Sigmoid colon (tissue), 7 donors: ENCODE results near the gene COL1A2. TPM values are rescaled to one million over a fixed set of nuclear protein-coding genes. Genes with fewer than 3 reads are reported as not detected.

ENCODE experiments used
- DNase-seq: peaks from one replicate; pipeline ENCODE4 v3.0.0-alpha.2; 2019
- H3K27ac ChIP-seq, 4 donors: fragments of 200-600 bp; sonication (generic); one replicate each; pipeline ENCODE4 v1.5.1; 2016 to 2019; ENCODE audit warnings: mild to moderate bottlenecking in 1 of 4
- H3K27me3 ChIP-seq, 3 donors: fragments of 200-600 bp; sonication (generic); one replicate each; pipeline ENCODE4 v1.5.1; 2019; ENCODE audit warnings: mild to moderate bottlenecking in 1 of 3
- H3K36me3 ChIP-seq, 4 donors: fragments of 200-600 bp; sonication (generic); one replicate each; pipeline ENCODE4 v1.5.1; 2016 to 2019
- H3K4me1 ChIP-seq, 4 donors: fragments of 200-600 bp; sonication (generic); one replicate each; pipeline ENCODE4 v1.5.1; 2017 to 2019
- H3K4me3 ChIP-seq, 4 donors: fragments of 200-600 bp; sonication (generic); one replicate each; pipeline ENCODE4 v1.5.1; 2017 to 2019; ENCODE audit warnings: mild to moderate bottlenecking in 2 of 4, moderate library complexity in 1 of 4
- H3K9me3 ChIP-seq, 4 donors: fragments of 200-600 bp in 3 of 4; sonication (generic) in 3 of 4; one replicate each; pipeline versions ENCODE4 v1.5.1 to v1.6.1; 2013 to 2019
- EP300 ChIP-seq, 4 donors: sonication (generic); formaldehyde crosslinking; IDR thresholded peaks; one replicate each; pipeline ENCODE4 v1.6.1; 2017; ENCODE audit warnings: antibody characterized with exemption in 4 of 4
- POLR2A ChIP-seq, 2 donors: fragments of 450-650 bp; IDR thresholded peaks; one replicate each; pipeline ENCODE4 v1.6.1; 2016; ENCODE audit warnings: antibody characterized with exemption in 2 of 2, mild to moderate bottlenecking in 2 of 2, moderate library complexity in 2 of 2
- POLR2AphosphoS5 ChIP-seq, 4 donors: sonication (generic); formaldehyde crosslinking; IDR thresholded peaks; one replicate each; pipeline ENCODE4 v1.6.1; 2017; ENCODE audit warnings: antibody characterized with exemption in 4 of 4
- WGBS, 2 donors: extraction: QIAGEN DNeasy Blood & Tissue Kit; methylation state at CpG; one replicate each; pipeline ENCODE4 v1.1.7; 2013; 5-methylcytosine and 5-hydroxymethylcytosine counted together
- intact Hi-C: fragments of 100-400 bp; cut with DNase I; formaldehyde crosslinking; loops from one replicate; pipeline ENCODE4 v1.15.1; 2023
- polyA plus RNA-seq, 3 donors: library from polyadenylated mRNA; stranded (reverse); fragments of 200-250 nt; gene quantifications; one replicate each; pipeline ENCODE4 v1.2.3, GENCODE V29; 2013
- total RNA-seq, 4 donors: library from RNA; depleted of rRNA; stranded (reverse); fragments of >200 nt; gene quantifications; one replicate each; pipeline ENCODE4 v1.1.0, GENCODE V29; 2016
- TF ChIP-seq, protein P1 (sequence below), 4 experiments: fragments of 450-650 bp in 3 of 4; fragments of 200-600 bp in 1 of 4; IDR thresholded peaks; one replicate each; pipeline ENCODE4 v1.5.1; 2016 to 2019; ENCODE audit warnings: antibody characterized with exemption in 4 of 4, mild to moderate bottlenecking in 3 of 4, moderate library complexity in 2 of 4
- donor health status: healthy with polysubstance abuse.
- donor health status: Bipolar disorder and iron deficiency.
- donor health status: healthy.

COL1A2 gene
- total and polyA plus RNA-seq, 7 donors = 12.3 to 1,047 (median 104) TPM

DNA sequence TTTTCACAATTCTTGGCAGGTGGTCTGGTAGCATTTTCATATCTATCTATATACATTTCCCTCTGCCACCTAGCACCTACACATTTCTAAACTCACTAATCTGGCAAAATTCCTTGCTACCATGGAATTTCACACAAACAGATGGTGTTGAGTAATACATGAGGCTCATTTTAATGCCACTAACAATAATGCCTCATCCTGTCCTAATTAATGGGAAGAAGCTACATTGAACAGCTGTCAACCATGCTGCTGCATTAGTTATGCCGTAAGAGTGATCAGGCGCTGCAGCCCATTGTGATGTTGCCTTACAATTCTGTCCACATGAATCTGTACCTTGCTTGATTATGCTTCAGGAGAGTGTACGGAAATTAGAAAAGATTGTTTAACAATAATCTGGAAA is 23.2 kb downstream of the COL1A2 start:
- Histone ChIP-seq H3K4me3 (no peak overlapping the region), H3K9me3 (no peaks in the 10 kb centered on the region), H3K27ac (peak overlapping the region in 3 of 4 donors; percentile 15 to 36 (median 28)), H3K36me3 (peaks cover 35 to 100% (median 75%) of the 10 kb centered on the region in 4 donors), H3K27me3 (no peaks in the 10 kb centered on the region), H3K4me1 (peaks cover 0 to 56% (median 10%) of the 10 kb centered on the region in 4 donors)
- intact Hi-C loops = no loop called here
- WGBS, 2 donors = 90 to 94% methylated on average over 3 of the region's 3 CpGs
- TF ChIP-seq, protein P1, sequence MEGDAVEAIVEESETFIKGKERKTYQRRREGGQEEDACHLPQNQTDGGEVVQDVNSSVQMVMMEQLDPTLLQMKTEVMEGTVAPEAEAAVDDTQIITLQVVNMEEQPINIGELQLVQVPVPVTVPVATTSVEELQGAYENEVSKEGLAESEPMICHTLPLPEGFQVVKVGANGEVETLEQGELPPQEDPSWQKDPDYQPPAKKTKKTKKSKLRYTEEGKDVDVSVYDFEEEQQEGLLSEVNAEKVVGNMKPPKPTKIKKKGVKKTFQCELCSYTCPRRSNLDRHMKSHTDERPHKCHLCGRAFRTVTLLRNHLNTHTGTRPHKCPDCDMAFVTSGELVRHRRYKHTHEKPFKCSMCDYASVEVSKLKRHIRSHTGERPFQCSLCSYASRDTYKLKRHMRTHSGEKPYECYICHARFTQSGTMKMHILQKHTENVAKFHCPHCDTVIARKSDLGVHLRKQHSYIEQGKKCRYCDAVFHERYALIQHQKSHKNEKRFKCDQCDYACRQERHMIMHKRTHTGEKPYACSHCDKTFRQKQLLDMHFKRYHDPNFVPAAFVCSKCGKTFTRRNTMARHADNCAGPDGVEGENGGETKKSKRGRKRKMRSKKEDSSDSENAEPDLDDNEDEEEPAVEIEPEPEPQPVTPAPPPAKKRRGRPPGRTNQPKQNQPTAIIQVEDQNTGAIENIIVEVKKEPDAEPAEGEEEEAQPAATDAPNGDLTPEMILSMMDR (IDR thresholded peaks at IDR 0.05) = no peak
- TF ChIP-seq POLR2AphosphoS5 (IDR thresholded peaks at IDR 0.05) = no peak
- no peak for TF ChIP-seq POLR2A (IDR thresholded peaks at IDR 0.05)
- no peak for TF ChIP-seq EP300 (IDR thresholded peaks at IDR 0.05)
- no peak for DNase-seq

DNA sequence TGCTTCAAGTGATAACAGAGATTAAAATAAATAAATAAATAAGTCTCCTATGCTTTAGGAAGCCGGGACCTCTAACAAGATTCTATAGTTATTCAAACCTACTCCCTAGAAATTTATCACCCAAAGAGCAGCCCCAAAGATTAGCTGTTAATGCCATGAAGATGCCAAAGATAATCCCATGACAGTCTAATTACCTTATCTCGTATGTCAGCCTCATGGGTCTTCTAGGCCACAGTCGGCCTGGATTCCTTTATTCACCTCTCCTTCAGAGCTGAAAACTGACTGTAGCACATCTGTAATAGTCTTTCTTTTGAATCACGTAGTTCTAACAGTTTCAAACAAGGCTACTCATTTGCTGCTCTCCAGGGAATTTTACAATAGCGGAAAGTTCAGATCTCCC is 24.2 kb downstream of the COL1A2 start:
- intact Hi-C loops = no loop called here
- DNase-seq = no peak
- Histone ChIP-seq H3K27ac (peak overlapping the region in 3 of 4 donors; percentile 9 to 36 (median 15)), H3K27me3 (no peaks in the 10 kb centered on the region), H3K4me1 (peaks cover 0 to 52% (median 19%) of the 10 kb centered on the region in 4 donors), H3K36me3 (peaks cover 40 to 100% (median 75%) of the 10 kb centered on the region in 4 donors), H3K9me3 (no peaks in the 10 kb centered on the region), H3K4me3 (no peak overlapping the region)
- WGBS, 2 donors = 79% methylated on average over 5 of the region's 5 CpGs
- TF ChIP-seq POLR2A (IDR thresholded peaks at IDR 0.05) (no peak), POLR2AphosphoS5 (IDR thresholded peaks at IDR 0.05) (no peak), EP300 (IDR thresholded peaks at IDR 0.05) (no peak)
- TF ChIP-seq, protein P1 (IDR thresholded peaks at IDR 0.05) = no peak

DNA sequence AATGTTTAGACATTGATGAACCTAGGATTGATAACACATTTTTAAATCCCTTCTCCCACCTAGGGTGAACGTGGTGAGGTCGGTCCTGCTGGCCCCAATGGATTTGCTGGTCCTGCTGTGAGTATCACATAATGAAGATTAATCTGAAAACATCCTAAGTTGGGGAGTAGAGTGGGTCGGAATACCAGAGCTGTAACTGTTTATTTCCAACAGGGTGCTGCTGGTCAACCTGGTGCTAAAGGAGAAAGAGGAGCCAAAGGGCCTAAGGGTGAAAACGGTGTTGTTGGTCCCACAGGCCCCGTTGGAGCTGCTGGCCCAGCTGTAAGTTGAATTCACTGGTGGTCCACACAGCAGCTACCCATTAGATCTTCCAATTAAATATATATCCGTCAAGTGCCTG is 25.6 kb downstream of the COL1A2 start:
- H3K36me3 ChIP-seq = peaks cover 51 to 100% (median 87%) of the 10 kb centered on the region in 4 donors
- intact Hi-C loops = no loop called here
- no peak for DNase-seq
- no peaks in the 10 kb centered on the region for H3K27me3 ChIP-seq
- TF ChIP-seq, protein P1 (IDR thresholded peaks at IDR 0.05) = no peak
- TF ChIP-seq EP300 (IDR thresholded peaks at IDR 0.05) (no peak), POLR2A (IDR thresholded peaks at IDR 0.05) (no peak), POLR2AphosphoS5 (IDR thresholded peaks at IDR 0.05) (no peak)
- peaks cover 0 to 49% (median 16%) of the 10 kb centered on the region in 4 donors for H3K4me1 ChIP-seq
- no peak overlapping the region for H3K4me3 ChIP-seq
- 77 to 80% methylated on average over 6 of the region's 6 CpGs for WGBS, 2 donors
- H3K27ac ChIP-seq = peak overlapping the region in 2 of 4 donors; percentile 5 to 51
- H3K9me3 ChIP-seq = no peaks in the 10 kb centered on the region

DNA sequence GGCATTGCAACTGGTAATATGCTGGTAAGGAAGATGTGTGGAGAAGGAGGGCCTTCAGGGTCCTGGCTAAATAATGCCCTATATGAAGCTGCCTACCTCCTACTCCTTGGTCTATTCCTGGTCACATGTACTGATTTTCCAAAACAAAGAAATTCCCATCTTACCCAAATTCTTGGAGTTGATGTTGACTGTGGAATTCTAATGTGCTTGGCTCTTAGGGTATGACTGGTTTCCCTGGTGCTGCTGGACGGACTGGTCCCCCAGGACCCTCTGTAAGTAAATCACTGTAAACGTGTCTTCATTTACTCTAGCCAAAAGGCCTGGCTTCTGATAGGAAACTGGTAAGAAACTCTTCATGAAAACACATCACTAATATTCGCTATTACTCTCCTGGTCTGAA is 27.0 kb downstream of the COL1A2 start:
- H3K4me3 ChIP-seq = no peak overlapping the region
- intact Hi-C loops = no loop called here
- TF ChIP-seq, protein P1 (IDR thresholded peaks at IDR 0.05) = no peak
- TF ChIP-seq POLR2A (IDR thresholded peaks at IDR 0.05) = no peak
- TF ChIP-seq POLR2AphosphoS5 (IDR thresholded peaks at IDR 0.05) = no peak
- no peak for TF ChIP-seq EP300 (IDR thresholded peaks at IDR 0.05)
- no peaks in the 10 kb centered on the region for H3K9me3 ChIP-seq
- H3K27ac ChIP-seq = peak overlapping the region in 3 of 4 donors; percentile 60 to 76 (median 67)
- H3K36me3 ChIP-seq = peaks cover 59 to 100% (median 94%) of the 10 kb centered on the region in 4 donors
- WGBS, 2 donors = 82% methylated on average over 3 of the region's 3 CpGs
- H3K4me1 ChIP-seq = peaks cover 0 to 41% (median 16%) of the 10 kb centered on the region in 4 donors
- no peak for DNase-seq
- H3K27me3 ChIP-seq = no peaks in the 10 kb centered on the region

- intact Hi-C loops = no loop called here
- Histone ChIP-seq H3K27me3 (no peaks in the 10 kb centered on the region), H3K4me1 (peaks cover 0 to 41% (median 16%) of the 10 kb centered on the region in 4 donors), H3K27ac (peak overlapping the region in 3 of 4 donors; percentile 60 to 76 (median 67)), H3K4me3 (no peak overlapping the region), H3K9me3 (no peaks in the 10 kb centered on the region), H3K36me3 (peaks cover 64 to 100% (median 94%) of the 10 kb centered on the region in 4 donors)
- TF ChIP-seq POLR2AphosphoS5 (IDR thresholded peaks at IDR 0.05) (no peak), EP300 (IDR thresholded peaks at IDR 0.05) (no peak), POLR2A (IDR thresholded peaks at IDR 0.05) (no peak)
- TF ChIP-seq, protein P1 (IDR thresholded peaks at IDR 0.05) = no peak
- WGBS, 2 donors = 11 to 44% methylated on average over 1 of the region's 1 CpG
- no peak for DNase-seq
Observed at GRCh38 chr7:94422136-94422535, 27.4 kb downstream of the COL1A2 start.
